IMR-90 (cell line): ENCODE results near the gene TFCP2. TPM values are rescaled to one million over a fixed set of nuclear protein-coding genes. Genes with fewer than 3 reads are reported as not detected.
A peak's percentile ranks its signal among the peaks of the same experiment; 100 is the strongest.

Experiments used
- ATAC-seq: fragments of 200-7000 bp; cut with Tn5 transposase; 2 replicates; pipeline ENCODE4 v1.9.1; 2020; ENCODE audit warnings: low read depth, mild to moderate bottlenecking, moderate library complexity
- BruUV-seq: library from RNA; stranded (reverse); fragments of 400-500 nt; replicated peaks from 2 replicates; lab custom pipeline; 2021; lab: Mats Ljungman, UMichigan
- CTCF ChIA-PET: fragments of 300-600 bp; formaldehyde crosslinking; extraction: SDS; loops from one replicate; lab custom pipeline; 2021; ENCODE audit warnings: antibody characterized with exemption; lab: Yijun Ruan, JAX
- POLR2A ChIA-PET: fragments of 300-600 bp; sonication (Branson Sonifier 250); formaldehyde crosslinking; loops from one replicate; lab custom pipeline; 2022; ENCODE audit warnings: antibody characterized with exemption; ENCODE audit not compliant: unreplicated experiment; lab: Charles Lee
- DNase-seq: peaks from one replicate; pipeline ENCODE4 v3.0.0; 2013
- H2AFZ ChIP-seq: replicated peaks from 2 replicates; pipeline ENCODE3; 2013; ENCODE audit warnings: low read length, mild to moderate bottlenecking; ENCODE audit not compliant: poor library complexity
- H2AK5ac ChIP-seq: 2 replicates; pipeline ENCODE4 v1.6.1; 2013; ENCODE audit warnings: low read depth, low read length, inconsistent platforms
- H2AK9ac ChIP-seq: replicated peaks from 2 replicates; pipeline ENCODE3; 2013; ENCODE audit warnings: mild to moderate bottlenecking, low read depth, low read length, moderate library complexity; ENCODE audit not compliant: poor library complexity
- H2BK120ac ChIP-seq: 2 replicates; pipeline ENCODE4 v1.6.1; 2013; ENCODE audit warnings: low read depth, low read length, inconsistent platforms
- H2BK15ac ChIP-seq: 3 replicates; pipeline ENCODE4 v1.6.1; 2013; ENCODE audit warnings: low read depth, low read length, inconsistent platforms
- H2BK20ac ChIP-seq: 2 replicates; pipeline ENCODE4 v1.6.1; 2013; ENCODE audit warnings: low read depth, mild to moderate bottlenecking, inconsistent platforms, low read length, moderate library complexity
- H2BK5ac ChIP-seq: 2 replicates; pipeline ENCODE4 v1.6.1; 2013; ENCODE audit warnings: mild to moderate bottlenecking, low read depth, low read length, inconsistent platforms; ENCODE audit not compliant: poor library complexity, severe bottlenecking
- H3K14ac ChIP-seq: replicated peaks from 2 replicates; pipeline ENCODE4 v1.6.1; 2013; ENCODE audit warnings: low read depth, low read length, inconsistent platforms
- H3K18ac ChIP-seq: 2 replicates; pipeline ENCODE4 v1.6.1; 2013; ENCODE audit warnings: low read depth, low read length, control low read depth
- H3K23ac ChIP-seq: 2 replicates; pipeline ENCODE4 v1.6.1; 2013; ENCODE audit warnings: low read depth, low read length, inconsistent platforms
- H3K27ac ChIP-seq: 2 replicates; pipeline ENCODE4 v1.5.1; 2013; ENCODE audit warnings: mild to moderate bottlenecking, control low read depth, low read length; ENCODE audit not compliant: insufficient read depth
- H3K27me3 ChIP-seq: 2 replicates; pipeline ENCODE4 v1.6.1; 2013; ENCODE audit warnings: low read length; ENCODE audit not compliant: control insufficient read depth, insufficient read depth
- H3K36me3 ChIP-seq: 2 replicates; pipeline ENCODE4 v1.6.1; 2013; ENCODE audit warnings: low read length, mixed read lengths; ENCODE audit not compliant: control insufficient read depth, insufficient read depth
- H3K4ac ChIP-seq: 2 replicates; pipeline ENCODE4 v1.6.1; 2013; ENCODE audit warnings: low read depth, low read length, inconsistent platforms
- H3K4me1 ChIP-seq: 2 replicates; pipeline ENCODE4 v1.6.1; 2013; ENCODE audit warnings: low read length, mixed read lengths; ENCODE audit not compliant: control insufficient read depth, insufficient read depth
- H3K4me2 ChIP-seq: 2 replicates; pipeline ENCODE4 v1.6.1; 2013; ENCODE audit warnings: low read depth, mild to moderate bottlenecking, control low read depth, low read length, moderate library complexity
- H3K4me3 ChIP-seq: 2 replicates; pipeline ENCODE4 v1.5.1; 2013; ENCODE audit warnings: low read depth, mild to moderate bottlenecking, control low read depth, low read length, moderate library complexity; ENCODE audit not compliant: insufficient read depth
- H3K56ac ChIP-seq: 2 replicates; pipeline ENCODE4 v1.6.1; 2013; ENCODE audit warnings: low read length, inconsistent platforms; ENCODE audit not compliant: insufficient read depth; ENCODE audit errors: extremely low read depth
- H3K79me1 ChIP-seq, 2 experiments: 2 replicates each; pipeline ENCODE4 v1.6.1; 2013; ENCODE audit warnings: low read length in 2 of 2, inconsistent platforms in 1 of 2, low read depth in 1 of 2
- H3K9ac ChIP-seq: 2 replicates; pipeline ENCODE4 v1.6.1; 2013; ENCODE audit warnings: low read depth, low read length, control low read depth
- H3K9me1 ChIP-seq: 2 replicates; pipeline ENCODE4 v1.6.1; 2013; ENCODE audit warnings: low read length, inconsistent platforms; ENCODE audit not compliant: insufficient read depth
- H3K9me3 ChIP-seq: 2 replicates; pipeline ENCODE4 v1.6.1; 2013; ENCODE audit warnings: low read length; ENCODE audit not compliant: control insufficient read depth, insufficient read depth
- H4K20me1 ChIP-seq: 2 replicates; pipeline ENCODE4 v1.6.1; 2013; ENCODE audit warnings: low read length, inconsistent platforms; ENCODE audit not compliant: insufficient read depth
- H4K5ac ChIP-seq: 2 replicates; pipeline ENCODE4 v1.6.1; 2013; ENCODE audit warnings: mild to moderate bottlenecking, low read depth, low read length, control low read depth
- H4K8ac ChIP-seq, 2 experiments: 2 replicates each; pipeline ENCODE4 v1.6.1; 2013; ENCODE audit warnings: low read depth in 2 of 2, low read length in 2 of 2, control low read depth in 1 of 2, inconsistent platforms in 1 of 2
- H4K91ac ChIP-seq: 2 replicates; pipeline ENCODE4 v1.6.1; 2013; ENCODE audit warnings: low read depth, low read length, inconsistent platforms; ENCODE audit not compliant: insufficient read depth
- BHLHE40 ChIP-seq: fragments of 150-350 bp; IDR thresholded peaks from 2 replicates; pipeline ENCODE4 v1.6.1; 2016; ENCODE audit warnings: mild to moderate bottlenecking, low read depth, low read length
- CEBPB ChIP-seq: IDR thresholded peaks from 2 replicates; pipeline ENCODE4 v1.6.1; 2012; ENCODE audit warnings: low read depth, low read length, improper control_type of control experiment
- CHD1 ChIP-seq: IDR thresholded peaks from 2 replicates; pipeline ENCODE4 v1.6.1; 2012; ENCODE audit warnings: low read depth, low read length, improper control_type of control experiment
- MAZ ChIP-seq: IDR thresholded peaks from 2 replicates; pipeline ENCODE4 v1.6.1; 2012; ENCODE audit warnings: low read depth, mild to moderate bottlenecking, low read length, improper control_type of control experiment, moderate library complexity, borderline replicate concordance
- NFE2L2 ChIP-seq: fragments of 150-350 bp; IDR thresholded peaks from 2 replicates; pipeline ENCODE4 v1.6.1; 2016; ENCODE audit warnings: low read depth, mild to moderate bottlenecking, low read length
- POLR2A ChIP-seq: IDR thresholded peaks from 2 replicates; pipeline ENCODE4 v1.6.1; 2012; ENCODE audit warnings: mild to moderate bottlenecking, low read depth, low read length
- RAD21 ChIP-seq: IDR thresholded peaks from 2 replicates; pipeline ENCODE4 v1.6.1; 2012; ENCODE audit warnings: low read length, improper control_type of control experiment
- RCOR1 ChIP-seq: IDR thresholded peaks from 2 replicates; pipeline ENCODE4 v1.6.1; 2012; ENCODE audit warnings: mild to moderate bottlenecking, low read length, improper control_type of control experiment; ENCODE audit not compliant: insufficient replicate concordance
- RFX5 ChIP-seq: IDR thresholded peaks from 2 replicates; pipeline ENCODE4 v1.8.0; 2012; ENCODE audit warnings: low read depth, mild to moderate bottlenecking, low read length, moderate library complexity
- WGBS, 2 experiments: methylation state at CpG; one replicate each; pipeline versions ENCODE4 v1.1.5 to v1.1.7; 2013; ENCODE audit warnings: missing lambda C conversion rate in 2 of 2; ENCODE audit not compliant: insufficient read length in 1 of 2; ENCODE audit errors: extremely low coverage in 2 of 2; 5-methylcytosine and 5-hydroxymethylcytosine counted together
- dilution Hi-C: fragments of 300-500 bp; cut with HindIII; formaldehyde crosslinking; loops from one replicate; pipeline ENCODE4 v1.14.3; 2018; ENCODE audit warnings: low sequenced_read_pairs; ENCODE audit not compliant: unreplicated experiment
- in situ Hi-C: fragments of 300-500 bp; cut with MboI; formaldehyde crosslinking; loops from 3 replicates; pipeline ENCODE4 v1.14.3; 2019; ENCODE audit warnings: low sequenced_read_pairs, inconsistent platforms, mixed read lengths
- intact Hi-C: fragments of 100-400 bp; cut with micrococcal nuclease; formaldehyde crosslinking; loops from 2 replicates; pipeline ENCODE4 v1.10.0; 2022
- polyA plus RNA-seq, 3 experiments: library from polyadenylated mRNA; depleted of rRNA; stranded (reverse); fragments of >200 nt; gene quantifications; 2 replicates each; pipeline ENCODE4 v1.2.3, GENCODE V29; 2012; ENCODE audit warnings: low replicate concordance in 1 of 3
- total RNA-seq: library from RNA; depleted of rRNA; stranded (reverse); fragments of >200 nt; gene quantifications from 2 replicates; pipeline ENCODE4 v1.2.3, GENCODE V29; 2012
- TF ChIP-seq, protein P1 (sequence below): fragments of 150-350 bp; IDR thresholded peaks from 2 replicates; pipeline ENCODE4 v1.6.1; 2016; ENCODE audit warnings: low read depth, mild to moderate bottlenecking, low read length, moderate library complexity, borderline replicate concordance
- TF ChIP-seq, protein P2 (sequence below): conservative IDR thresholded peaks from 2 replicates; pipeline ENCODE4 v1.5.1; 2012; ENCODE audit warnings: mild to moderate bottlenecking, low read depth, low read length, improper control_type of control experiment

TFCP2 gene
- total and polyA plus RNA-seq, 2 of the 4 experiments (the other 2 are of a cell fraction): 10.0 to 15.4 TPM

DNA sequence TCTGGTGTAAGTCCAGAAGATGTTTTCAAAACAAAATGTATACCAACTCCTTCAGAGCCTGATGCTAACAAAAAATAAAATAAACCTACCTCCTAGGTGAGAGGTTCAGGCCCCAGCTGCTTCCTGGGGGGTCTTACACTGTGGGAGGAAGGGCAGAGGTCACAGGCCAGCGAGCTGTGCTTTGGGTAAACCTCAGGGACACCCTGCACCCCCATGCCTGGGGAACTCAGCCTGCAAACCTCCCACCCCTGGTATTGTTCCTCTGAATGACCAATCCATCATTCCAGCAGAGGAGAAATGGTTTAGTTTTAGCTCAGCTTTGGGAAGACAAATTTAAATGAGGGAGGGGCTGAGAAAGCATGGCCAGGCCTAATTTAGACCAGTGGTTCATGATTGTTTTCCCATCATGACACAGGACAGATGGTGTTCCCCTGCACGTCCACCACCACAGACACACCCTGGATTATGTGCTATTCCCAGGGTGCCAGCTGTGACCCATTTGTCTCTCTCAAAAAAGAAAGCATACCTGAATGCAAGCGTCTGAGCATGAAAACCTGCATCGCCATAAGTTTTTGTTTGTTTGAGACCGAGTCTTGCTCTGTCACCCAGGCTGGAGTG is 14.5 kb upstream of the TFCP2 start:
- BruUV-seq: no TSS peak
- no peak overlapping the region for H3K4me2 ChIP-seq

More for the DNA sequence above, 14.5 kb upstream of the TFCP2 start:
- peaks cover 16% of the 10 kb centered on the region for H3K36me3 ChIP-seq
- 0 out of 2 replicates have a peak, but pooled peaks cover 2% of the 10 kb centered on the region for H3K9me1 ChIP-seq
- no peak overlapping the region for H4K8ac ChIP-seq
- no peak overlapping the region for H3K4me3 ChIP-seq
- H3K14ac ChIP-seq: no peak overlapping the region
- ChIA-PET CTCF (interaction anchor here (0.7 kb wide), 1 partner anchor 92 kb away, joined by 3 read pairs; no protein-coding TSS in a partner anchor), POLR2A (interaction anchor here (0.5 kb wide), 1 partner anchor 30 kb away, joined by 3 read pairs; no protein-coding TSS in a partner anchor)
- peaks cover 2% of the 10 kb centered on the region for H3K27me3 ChIP-seq
- no peak overlapping the region for H4K91ac ChIP-seq
- in situ Hi-C loops: no loop called here
- no peak overlapping the region for H2BK15ac ChIP-seq
- H2BK5ac ChIP-seq: no peak overlapping the region
- no peak overlapping the region for H2AFZ ChIP-seq
- no peak overlapping the region for H3K23ac ChIP-seq
- TF ChIP-seq RFX5: no peak
- no peak for TF ChIP-seq MAZ
- no peak for TF ChIP-seq CHD1
- TF ChIP-seq RAD21: no peak
- no peak for TF ChIP-seq NFE2L2
- no peak for TF ChIP-seq RCOR1
- TF ChIP-seq CEBPB: no peak
- TF ChIP-seq, protein P1, sequence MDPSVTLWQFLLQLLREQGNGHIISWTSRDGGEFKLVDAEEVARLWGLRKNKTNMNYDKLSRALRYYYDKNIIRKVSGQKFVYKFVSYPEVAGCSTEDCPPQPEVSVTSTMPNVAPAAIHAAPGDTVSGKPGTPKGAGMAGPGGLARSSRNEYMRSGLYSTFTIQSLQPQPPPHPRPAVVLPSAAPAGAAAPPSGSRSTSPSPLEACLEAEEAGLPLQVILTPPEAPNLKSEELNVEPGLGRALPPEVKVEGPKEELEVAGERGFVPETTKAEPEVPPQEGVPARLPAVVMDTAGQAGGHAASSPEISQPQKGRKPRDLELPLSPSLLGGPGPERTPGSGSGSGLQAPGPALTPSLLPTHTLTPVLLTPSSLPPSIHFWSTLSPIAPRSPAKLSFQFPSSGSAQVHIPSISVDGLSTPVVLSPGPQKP: no peak
- TF ChIP-seq POLR2A: no peak
- TF ChIP-seq, protein P2, sequence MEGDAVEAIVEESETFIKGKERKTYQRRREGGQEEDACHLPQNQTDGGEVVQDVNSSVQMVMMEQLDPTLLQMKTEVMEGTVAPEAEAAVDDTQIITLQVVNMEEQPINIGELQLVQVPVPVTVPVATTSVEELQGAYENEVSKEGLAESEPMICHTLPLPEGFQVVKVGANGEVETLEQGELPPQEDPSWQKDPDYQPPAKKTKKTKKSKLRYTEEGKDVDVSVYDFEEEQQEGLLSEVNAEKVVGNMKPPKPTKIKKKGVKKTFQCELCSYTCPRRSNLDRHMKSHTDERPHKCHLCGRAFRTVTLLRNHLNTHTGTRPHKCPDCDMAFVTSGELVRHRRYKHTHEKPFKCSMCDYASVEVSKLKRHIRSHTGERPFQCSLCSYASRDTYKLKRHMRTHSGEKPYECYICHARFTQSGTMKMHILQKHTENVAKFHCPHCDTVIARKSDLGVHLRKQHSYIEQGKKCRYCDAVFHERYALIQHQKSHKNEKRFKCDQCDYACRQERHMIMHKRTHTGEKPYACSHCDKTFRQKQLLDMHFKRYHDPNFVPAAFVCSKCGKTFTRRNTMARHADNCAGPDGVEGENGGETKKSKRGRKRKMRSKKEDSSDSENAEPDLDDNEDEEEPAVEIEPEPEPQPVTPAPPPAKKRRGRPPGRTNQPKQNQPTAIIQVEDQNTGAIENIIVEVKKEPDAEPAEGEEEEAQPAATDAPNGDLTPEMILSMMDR: no peak
- no peak for TF ChIP-seq BHLHE40
- H4K20me1 ChIP-seq: no peaks in the 10 kb centered on the region
- H3K9me3 ChIP-seq: no peaks in the 10 kb centered on the region
- no peak overlapping the region for H2BK20ac ChIP-seq
- H2BK120ac ChIP-seq: no peak overlapping the region
- WGBS, 2 experiments: no CpG with 5 or more reads among the region's 5 CpGs
- H2AK5ac ChIP-seq: no peak overlapping the region
- no peak overlapping the region for H3K56ac ChIP-seq
- H2AK9ac ChIP-seq: peak overlapping the region; percentile 33
- H3K9ac ChIP-seq: no peak overlapping the region
- dilution Hi-C loops: no loop called here
- H3K4me1 ChIP-seq: 0 out of 2 replicates have a peak, but pooled peaks cover 2% of the 10 kb centered on the region
- no peak overlapping the region for H3K27ac ChIP-seq
- no peak overlapping the region for H4K5ac ChIP-seq
- DNase-seq (no peak), ATAC-seq (no peak)
- H3K79me1 ChIP-seq: no peaks in the 10 kb centered on the region
- H3K18ac ChIP-seq: no peak overlapping the region
- no peak overlapping the region for H3K4ac ChIP-seq
- intact Hi-C loops: no loop called here
